ENCODE data around the gene IGSF9B. TPM values are rescaled to one million over a fixed set of nuclear protein-coding genes. Genes with fewer than 3 reads are reported as not detected.

Gene IGSF9B
- total and polyA plus RNA-seq, 2 experiments from 2014 or later, result 1.7 to 5.9 TPM

- H3K27me3 ChIP-seq, result peaks cover 64% of the 10 kb centered on the region
- DNase-seq (ENCODE audit: low read depth in 1 of 2, low spot score in 1 of 2), result no peak
- H3K27ac ChIP-seq, result no peak overlapping the region
- no peaks in the 10 kb centered on the region for H3K36me3 ChIP-seq
- no peak overlapping the region for H3K4me3 ChIP-seq
- H3K4me1 ChIP-seq (ENCODE audit: low read depth), result no peaks in the 10 kb centered on the region
- no peaks in the 10 kb centered on the region for H3K9me3 ChIP-seq (ENCODE audit: low read depth)
- TF ChIP-seq CTCF (IDR thresholded peaks at IDR 0.05; ENCODE audit: low read depth, low read length), result no peak
Observed at GRCh38 chr11:133977067-133977677, 20.4 kb upstream of the IGSF9B start.

- no peaks in the 10 kb centered on the region for H3K36me3 ChIP-seq
- H3K4me3 ChIP-seq, result no peak overlapping the region
- TF ChIP-seq CTCF (IDR thresholded peaks at IDR 0.05; ENCODE audit: low read depth, low read length), result no peak
- no peak overlapping the region for H3K27ac ChIP-seq
- no peaks in the 10 kb centered on the region for H3K4me1 ChIP-seq (ENCODE audit: low read depth)
- H3K9me3 ChIP-seq (ENCODE audit: low read depth), result no peaks in the 10 kb centered on the region
- DNase-seq (ENCODE audit: low read depth in 1 of 2, low spot score in 1 of 2), result no peak
- H3K27me3 ChIP-seq, result peaks cover 63% of the 10 kb centered on the region
Observed at GRCh38 chr11:133975488-133975849, 18.7 kb upstream of the IGSF9B start.

GRCh38 chr11:133974836-133975487, 18.2 kb upstream of the IGSF9B start:
- no peak overlapping the region for H3K4me3 ChIP-seq
- no peak overlapping the region for H3K27ac ChIP-seq
- no peaks in the 10 kb centered on the region for H3K36me3 ChIP-seq
- TF ChIP-seq CTCF (IDR thresholded peaks at IDR 0.05; ENCODE audit: low read depth, low read length), result no peak
- peaks cover 68% of the 10 kb centered on the region for H3K27me3 ChIP-seq
- no peaks in the 10 kb centered on the region for H3K4me1 ChIP-seq (ENCODE audit: low read depth)
- no peaks in the 10 kb centered on the region for H3K9me3 ChIP-seq (ENCODE audit: low read depth)
- no peak for DNase-seq (ENCODE audit: low read depth in 1 of 2, low spot score in 1 of 2)

- Histone ChIP-seq H3K4me1 (ENCODE audit: low read depth) (no peaks in the 10 kb centered on the region), H3K27me3 (peaks cover 65% of the 10 kb centered on the region)
Observed at GRCh38 chr11:133971881-133972280, 15.1 kb upstream of the IGSF9B start.

GRCh38 chr11:133969112-133969511, 12.3 kb upstream of the IGSF9B start:
- Histone ChIP-seq H3K27ac (no peak overlapping the region), H3K36me3 (no peaks in the 10 kb centered on the region), H3K4me3 (no peak overlapping the region), H3K4me1 (ENCODE audit: low read depth) (no peaks in the 10 kb centered on the region), H3K27me3 (peaks cover 43% of the 10 kb centered on the region), H3K9me3 (ENCODE audit: low read depth) (no peaks in the 10 kb centered on the region)
- DNase-seq (ENCODE audit: low read depth in 1 of 2, low spot score in 1 of 2), result no peak
- no peak for TF ChIP-seq CTCF (IDR thresholded peaks at IDR 0.05; ENCODE audit: low read depth, low read length)

More at GRCh38 chr11:133971881-133972280, 15.1 kb upstream of the IGSF9B start:
- no peaks in the 10 kb centered on the region for H3K9me3 ChIP-seq (ENCODE audit: low read depth)
- TF ChIP-seq CTCF (IDR thresholded peaks at IDR 0.05; ENCODE audit: low read depth, low read length), result no peak
- no peak overlapping the region for H3K4me3 ChIP-seq
- no peak for DNase-seq (ENCODE audit: low read depth in 1 of 2, low spot score in 1 of 2)
- H3K36me3 ChIP-seq, result no peaks in the 10 kb centered on the region
- no peak overlapping the region for H3K27ac ChIP-seq

Measured in cardiac muscle cell (in vitro differentiated cells and primary cell).